GM19463 (cell line): ENCODE measurements around the gene FGF4.
"Not testable (repeated sequence)": the region's sequence is repeated elsewhere in the genome, so short reads cannot be mapped to it uniquely, and the experiment has no call there.

Experiments
- ATAC-seq: cut with Tn5 transposase; IDR thresholded peaks from one replicate; pipeline ENCODE4 v1.9.1; 2021; ENCODE audit warnings: mild to moderate bottlenecking, moderate library complexity; ENCODE audit not compliant: unreplicated experiment

FGF4 gene

DNA sequence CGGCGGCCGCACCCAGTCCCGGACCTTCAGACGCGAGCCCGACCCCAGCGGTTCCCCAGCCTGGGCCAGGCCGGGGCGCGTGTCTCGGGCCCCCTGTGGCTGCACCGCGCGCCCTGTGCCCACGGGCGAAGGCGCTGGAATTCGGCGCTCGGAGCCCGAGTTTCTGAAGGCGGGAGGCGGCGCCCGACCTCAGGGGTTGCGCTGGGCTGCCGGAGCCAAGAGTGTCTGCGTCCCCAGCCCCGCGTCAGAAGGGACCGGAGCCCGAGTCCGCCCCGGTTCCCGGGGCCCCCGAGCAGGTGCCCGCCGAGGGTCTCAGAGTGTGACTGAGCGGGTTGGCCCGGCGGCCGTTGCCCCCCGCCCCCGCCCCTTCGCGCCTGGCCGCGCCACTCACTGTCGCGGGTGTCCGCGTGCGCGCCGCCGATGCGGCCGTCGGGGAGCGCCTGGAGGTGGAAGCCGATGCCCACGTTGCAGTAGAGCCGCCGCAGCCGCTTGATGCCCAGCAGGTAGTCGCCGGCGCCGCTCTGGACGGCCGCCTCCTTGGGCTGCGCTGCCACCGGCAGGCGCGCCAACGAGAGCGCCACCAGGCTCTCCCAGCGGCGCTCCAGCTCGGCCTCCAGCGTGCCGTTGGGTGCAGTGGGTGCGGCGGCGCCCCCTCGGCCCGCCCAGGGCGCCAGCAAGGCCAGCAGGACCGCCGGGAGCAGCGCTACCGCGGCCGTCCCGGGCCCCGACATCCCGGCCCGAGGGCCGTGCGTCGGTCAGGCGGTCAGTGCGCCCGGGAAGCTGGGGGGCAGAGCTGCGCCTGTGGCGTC, 583 bp downstream of the FGF4 start:
- ATAC-seq = no peak

DNA sequence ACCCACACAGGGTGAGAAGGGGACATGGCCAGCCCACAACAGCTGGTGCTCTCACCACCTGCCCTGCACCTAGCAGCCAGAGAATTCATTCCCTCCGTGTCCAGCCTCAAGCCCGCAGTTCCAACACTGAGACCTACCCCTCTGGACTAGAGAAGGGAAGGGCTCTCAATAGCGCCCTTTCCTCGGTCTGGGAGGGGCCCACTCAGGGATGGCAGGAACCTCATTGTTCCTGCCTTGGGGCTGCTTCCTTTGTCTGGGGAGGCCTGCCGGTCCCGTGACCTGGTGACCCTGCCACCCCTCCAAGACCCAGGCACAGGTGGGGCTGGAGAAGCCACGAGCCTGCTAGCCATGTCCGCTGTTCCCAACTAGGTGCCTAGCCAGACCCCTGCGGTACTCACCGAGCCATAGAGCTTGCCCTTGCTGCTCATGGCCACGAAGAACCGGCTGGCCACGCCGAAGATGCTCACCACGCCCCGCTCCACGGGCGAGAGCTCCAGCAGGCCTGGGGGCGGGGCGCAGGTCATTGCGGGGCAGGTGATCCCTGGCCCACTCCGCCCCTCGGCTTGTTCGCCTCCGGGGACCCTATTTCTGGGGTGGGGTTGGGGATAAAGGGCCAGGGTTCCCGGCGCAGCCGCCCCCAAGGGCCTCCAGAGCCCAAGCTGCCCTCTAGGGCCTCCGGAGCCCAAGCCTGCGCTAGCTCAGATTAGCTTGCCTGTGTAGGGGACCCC, 1.4 kb downstream of the FGF4 start:
- no peak for ATAC-seq

DNA sequence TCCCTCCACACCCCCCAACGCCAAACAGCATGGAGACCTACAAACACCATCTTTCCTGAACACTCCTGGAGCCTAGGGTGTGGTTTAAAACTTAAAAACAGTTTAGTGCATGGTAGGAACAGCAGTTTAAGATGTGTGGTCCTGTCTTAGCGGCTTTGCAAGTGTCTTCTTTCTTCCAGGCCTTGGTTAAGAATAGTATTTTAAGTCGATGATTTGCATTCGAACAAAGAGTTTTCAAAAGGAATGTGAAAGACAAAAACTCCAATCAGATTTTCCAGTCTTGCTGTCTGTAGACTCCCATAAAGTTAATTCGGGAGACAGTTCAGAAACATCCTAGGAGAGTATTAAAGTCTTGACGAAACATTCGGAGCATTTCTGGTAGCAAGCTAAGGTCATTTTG, 3.7 kb downstream of the FGF4 start:
- ATAC-seq = no peak

DNA sequence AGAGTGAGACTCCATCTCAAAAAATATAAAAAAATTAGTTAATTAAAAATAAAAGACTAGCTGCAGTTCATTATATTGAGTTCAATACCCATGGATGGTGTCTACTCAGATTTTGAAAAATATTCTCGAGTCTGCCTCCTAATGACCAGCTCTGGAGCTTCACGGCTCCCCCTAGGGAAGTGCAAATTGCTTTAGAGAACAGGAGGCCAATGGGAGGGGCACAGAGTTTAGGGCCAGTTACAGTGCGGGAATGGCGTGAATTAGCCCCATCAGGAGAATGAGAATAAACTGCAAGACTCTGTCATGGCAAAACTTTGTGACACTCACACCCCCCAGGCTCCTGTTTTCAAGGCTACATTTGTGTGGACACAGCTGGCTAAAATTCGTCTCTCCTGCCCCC, 4.6 kb downstream of the FGF4 start:
- no peak for ATAC-seq

DNA sequence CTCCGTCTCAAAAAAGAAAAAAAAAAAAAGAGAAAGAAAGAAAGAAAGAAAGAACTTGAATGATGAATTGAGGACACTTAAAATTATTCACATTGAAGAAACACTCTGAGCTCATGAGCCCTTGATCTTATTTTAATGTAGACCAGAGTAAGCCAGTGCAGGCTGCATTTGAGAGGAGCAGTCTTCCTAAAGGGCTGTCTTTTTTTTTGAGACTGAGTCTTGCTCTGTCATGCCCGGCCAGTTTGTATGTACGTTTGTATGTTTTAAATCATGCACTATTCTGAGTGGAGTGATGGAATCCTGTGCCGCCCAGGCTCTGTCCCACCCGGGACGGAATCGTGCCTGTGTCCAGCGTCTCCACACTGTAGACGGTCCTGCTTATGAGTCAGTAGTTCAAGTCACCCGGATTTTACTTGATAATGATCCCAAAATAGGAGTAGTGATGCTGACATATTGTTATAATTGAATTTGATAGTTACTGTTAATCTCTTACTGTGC, 9.6 kb downstream of the FGF4 start:
- ATAC-seq = no peak

DNA sequence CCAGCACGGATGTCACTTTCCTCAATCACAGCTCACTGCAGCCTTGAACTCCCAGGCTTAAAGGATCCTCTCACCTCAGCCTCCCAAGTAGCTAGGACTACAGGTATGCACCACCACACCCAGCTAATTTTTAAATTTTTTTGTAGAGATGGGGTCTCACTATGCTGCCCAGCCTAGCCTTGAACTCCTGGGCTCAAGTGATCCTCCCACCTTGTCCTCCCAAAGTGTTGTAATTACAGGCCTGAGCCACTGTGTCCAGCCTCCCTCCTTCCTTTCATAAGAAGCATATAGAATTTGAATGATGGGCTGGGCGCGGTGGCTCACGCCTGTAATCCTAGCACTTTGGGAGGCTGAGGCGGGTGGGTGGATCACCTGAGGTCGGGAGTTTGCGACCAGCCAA, 10.2 kb downstream of the FGF4 start:
- ATAC-seq = not testable (repeated sequence)

DNA sequence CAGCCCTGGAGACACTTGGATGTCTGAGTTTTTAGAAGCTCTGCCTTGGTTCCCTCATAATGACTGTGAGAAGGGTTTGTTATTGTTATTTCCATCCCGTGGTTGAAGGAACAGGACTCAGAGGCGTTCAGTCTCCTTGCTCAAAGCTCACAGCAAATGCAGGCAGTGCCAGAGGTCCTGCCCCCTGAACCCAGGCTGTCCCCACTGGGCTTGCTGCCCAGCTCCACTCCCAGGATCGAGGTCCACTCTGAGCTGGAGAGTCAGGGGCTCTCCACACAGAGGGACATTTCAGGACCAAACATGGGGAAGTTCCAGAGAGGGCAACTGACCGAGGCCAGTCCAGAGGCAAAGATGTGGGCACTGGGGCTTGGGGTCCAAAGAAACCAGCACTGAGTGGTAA, 14.8 kb downstream of the FGF4 start:
- ATAC-seq = no peak

DNA sequence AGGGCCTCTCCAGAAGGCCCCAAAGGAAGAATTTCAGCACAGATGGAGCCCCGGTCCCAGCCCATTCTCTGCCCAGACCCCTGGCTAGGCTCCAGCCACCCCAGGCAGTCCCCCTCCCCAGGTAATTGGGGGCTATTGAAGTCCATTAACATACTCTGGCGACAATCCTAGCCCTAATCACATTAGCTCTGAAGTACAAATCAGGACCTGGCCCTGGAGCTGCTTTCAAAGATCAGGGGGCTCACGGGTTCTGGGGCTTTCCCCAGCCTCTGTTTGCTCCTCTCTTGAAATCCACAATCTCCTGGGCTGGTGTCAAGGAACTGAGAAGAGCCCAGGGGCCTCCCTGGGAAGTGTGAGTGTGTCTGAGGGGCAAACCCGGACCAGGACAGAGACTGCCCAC, 22.3 kb downstream of the FGF4 start:
- no peak for ATAC-seq

DNA sequence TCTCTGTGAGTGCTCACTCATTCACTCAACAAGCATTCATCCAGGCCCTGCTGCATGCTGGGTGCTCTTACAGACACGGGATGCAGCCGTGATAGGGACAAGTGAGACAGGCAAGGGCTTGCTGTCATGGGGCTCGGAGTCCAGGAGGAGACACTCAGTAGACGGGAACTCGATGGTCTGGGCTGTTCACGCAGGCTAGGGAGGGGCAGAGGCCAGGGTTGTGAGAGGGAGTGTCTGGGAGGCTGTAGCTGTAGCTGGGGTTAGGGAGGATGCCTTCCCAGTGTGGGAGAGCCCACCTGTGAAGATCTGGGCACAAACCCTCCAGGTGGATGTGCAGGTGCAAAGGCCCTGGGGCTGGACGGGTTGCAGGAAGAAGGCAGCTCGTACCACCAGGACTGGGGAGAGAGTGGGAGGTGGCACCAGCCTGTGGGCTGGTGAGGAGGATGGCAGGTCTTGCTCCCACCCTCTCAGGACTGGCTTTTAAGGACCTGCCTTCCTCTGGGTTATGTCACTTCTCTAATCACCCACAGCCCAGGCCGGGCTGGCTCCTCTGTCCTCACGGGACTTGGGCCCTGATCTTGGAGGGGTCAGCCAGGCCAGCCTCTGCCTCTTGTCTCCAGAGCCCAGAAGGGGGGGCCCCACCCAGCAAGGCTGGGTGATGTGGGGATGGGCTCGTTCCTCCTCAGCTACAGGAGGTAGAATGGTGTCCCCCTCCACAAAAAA, 24.1 kb downstream of the FGF4 start:
- ATAC-seq = no peak

DNA sequence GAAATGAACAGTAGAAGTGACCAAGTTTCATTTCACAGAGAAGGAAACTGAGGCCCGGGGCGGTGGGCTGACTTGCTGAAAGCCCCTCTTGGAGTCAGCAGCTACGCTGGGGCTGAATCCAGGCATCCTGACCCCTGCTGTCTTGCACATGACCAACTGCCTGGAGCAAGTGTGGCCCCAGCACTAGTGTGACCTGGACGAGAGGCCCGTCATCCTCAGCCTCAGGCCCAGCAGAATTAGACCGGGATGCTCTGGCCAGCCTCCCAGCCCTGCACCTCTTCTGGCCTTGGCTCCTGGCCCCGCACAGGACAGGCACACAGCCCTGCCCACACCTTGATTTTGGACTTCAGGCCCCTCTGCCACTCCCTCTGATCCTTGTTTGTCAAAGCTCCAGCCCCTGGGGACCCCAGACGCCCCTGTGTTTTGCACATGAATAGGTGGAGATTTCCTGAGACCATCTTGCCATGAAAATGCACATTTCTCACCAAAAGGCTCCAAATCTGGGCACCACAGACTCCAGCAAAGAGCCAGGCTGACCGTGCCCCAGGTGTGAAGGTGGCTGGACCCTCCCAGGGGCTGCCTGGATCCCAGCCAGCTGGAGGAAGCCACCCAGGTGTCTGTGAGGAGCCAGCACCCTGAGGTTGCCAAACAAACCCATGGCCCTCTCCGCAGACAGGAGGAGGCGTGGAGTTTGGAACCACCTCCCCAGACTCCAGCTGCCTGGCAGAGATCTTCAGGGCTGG, 24.9 kb downstream of the FGF4 start:
- ATAC-seq = no peak

DNA sequence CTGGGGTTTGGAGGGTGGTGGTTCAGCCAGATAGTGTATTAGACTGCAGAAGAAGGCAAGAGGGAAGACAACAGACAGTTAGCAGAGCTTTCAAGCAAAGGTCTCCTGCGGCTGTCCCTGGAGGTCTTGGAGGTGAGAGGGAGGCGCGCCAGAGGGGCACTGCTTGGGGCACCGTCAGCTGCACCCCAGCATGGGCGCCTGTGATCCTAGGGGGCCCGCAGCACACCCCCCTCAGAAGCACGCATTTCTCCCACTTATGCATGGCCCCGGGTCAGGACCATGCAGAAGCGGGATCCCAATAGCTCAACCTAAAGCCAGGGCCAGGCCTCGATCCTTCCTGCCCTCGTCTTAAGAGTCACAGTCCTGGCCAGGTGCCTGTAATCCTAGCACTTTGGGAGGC, 26.5 kb downstream of the FGF4 start:
- ATAC-seq = no peak

DNA sequence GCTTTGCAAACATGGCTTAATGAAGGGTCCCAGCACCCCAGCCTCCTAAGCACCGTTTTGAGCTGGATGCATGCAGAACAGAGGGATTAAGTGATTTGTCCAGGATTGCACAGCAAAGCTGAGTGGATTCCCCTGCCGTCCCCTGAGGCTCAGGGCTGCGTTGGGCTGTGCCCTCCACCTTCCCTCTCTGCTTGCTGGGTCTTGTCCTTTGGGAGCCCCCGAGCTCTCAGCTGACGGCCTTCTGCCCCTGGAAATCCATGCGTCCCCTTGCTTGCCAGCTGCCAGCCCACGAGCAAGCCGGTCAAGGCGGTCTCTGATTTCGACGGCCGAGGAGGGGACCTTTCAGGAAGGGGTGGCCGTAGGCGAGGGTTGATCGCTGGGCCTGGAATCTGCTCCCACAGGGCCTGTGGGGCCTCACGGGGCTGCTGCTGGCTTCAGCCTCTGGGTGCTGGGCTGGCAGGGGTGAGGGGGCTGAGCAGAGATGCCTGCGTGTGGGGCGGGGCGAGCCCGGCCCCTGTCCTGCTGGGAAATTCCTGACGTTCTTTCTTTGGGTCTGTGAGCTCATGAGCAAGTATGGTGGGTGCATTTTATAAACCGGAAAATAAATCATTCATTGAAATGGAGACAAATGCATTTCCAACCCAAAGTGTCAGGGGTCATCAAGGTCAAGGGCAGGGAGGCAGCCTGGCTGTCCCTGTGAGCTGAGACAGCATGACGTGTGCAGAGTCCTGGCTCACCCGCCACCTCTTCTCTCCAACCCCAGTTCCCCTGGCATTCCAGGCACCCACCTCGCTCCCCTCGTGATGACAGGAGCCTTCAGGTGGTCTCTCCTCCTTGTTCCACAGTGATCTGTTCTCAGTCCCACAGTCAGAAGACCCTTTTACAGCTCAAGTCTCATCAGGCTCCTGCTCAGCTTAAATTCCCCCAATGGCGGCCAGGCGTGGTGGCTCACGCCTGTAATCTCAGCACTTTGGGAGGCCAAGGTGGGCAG, 28.1 kb downstream of the FGF4 start:
- no peak for ATAC-seq

DNA sequence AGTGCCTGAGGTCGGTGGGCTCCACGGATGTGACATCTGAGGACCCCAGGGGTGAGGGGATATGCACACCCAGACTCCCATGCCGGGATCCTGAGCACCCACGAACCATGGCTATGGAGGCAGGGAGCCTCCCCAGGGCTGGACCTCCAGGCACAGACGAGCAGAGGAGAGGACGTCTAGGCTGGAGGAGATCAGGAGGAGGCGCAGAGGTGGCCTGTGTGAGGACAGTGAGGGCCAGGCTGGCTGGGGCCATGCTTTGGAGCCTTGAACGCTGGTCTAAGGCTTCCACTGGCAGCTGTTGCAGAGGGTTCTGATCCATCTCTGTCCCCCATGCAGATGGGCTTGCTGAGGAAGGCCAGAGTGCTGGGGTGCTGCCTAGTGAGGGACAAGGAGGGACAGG, 29.0 kb downstream of the FGF4 start:
- no peak for ATAC-seq

DNA sequence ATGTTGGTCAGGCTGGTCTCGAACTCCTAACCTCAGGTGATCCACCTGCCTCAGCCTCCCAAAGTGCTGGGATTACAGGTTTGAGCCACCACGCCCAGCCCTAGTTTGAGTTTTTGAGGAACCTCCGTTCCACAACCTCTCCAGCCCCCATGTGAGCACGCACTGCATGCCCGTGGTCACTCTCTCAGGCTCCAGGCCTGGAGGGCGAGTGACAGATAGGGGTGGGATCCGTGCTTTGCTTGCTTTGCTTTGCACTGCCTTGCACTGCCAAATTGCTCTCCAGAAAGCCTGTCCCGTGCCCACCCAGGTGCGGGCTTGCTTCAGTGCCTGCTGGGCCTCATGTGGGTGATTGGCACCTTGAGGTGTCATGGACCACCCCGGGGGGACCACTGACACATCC, 29.9 kb downstream of the FGF4 start:
- no peak for ATAC-seq

DNA sequence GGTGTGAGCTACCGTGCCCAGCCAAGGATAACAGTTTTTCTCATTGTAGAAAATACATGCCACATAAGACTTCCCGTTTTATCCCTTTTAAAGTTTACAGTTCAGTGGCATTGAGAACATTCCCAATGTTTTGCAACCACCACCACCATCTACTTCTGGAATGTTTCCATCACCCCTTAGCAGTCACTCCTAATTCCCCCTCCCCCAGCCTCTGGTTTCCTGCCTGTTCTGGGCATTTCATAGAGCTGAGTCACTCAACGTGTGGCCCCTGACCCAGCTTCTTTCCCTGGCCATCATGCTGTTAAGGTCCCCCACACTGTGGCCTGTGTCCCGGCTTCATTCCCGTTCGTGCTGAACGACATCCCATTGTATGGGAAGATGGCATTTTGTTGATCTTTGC, 30.7 kb downstream of the FGF4 start:
- ATAC-seq = no peak

DNA sequence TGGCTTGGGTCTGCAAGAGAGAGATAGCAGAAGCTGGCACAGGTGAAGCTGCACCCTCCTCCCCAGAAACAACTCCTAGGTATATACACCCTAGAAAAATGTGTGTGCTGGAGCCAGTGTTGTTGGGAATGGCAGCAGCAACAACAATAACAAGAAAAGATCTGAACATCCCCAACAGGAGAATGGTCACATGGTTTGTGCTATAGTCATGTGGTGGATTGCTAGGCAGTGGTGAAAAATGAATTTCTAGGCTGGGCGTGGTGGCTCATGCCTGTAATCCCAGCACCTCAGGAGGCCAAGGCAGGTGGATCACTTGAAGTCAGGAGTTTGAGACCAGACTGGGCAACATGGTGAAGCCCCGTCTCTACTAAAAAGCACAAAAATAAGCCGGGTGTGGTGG, 40.3 kb downstream of the FGF4 start:
- ATAC-seq = no peak

DNA sequence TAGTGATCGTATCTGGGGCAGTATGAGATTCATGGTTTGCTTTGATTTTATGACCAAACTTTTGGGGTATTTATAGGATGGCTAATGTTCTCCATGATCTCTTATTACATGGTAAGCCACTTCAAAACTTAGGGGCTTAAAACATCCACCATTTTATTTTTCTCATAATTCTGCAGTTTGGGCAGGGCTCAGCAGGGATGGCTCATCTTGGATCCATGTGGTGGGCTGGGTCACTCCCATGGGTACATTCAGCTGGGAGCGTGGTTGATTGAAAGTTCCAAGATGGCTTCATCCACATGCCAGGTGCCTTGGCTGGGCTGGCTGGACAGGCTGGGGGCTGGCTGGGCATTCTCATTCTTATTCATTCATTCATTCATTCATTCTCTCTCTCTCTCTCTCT, 40.8 kb downstream of the FGF4 start:
- no peak for ATAC-seq

DNA sequence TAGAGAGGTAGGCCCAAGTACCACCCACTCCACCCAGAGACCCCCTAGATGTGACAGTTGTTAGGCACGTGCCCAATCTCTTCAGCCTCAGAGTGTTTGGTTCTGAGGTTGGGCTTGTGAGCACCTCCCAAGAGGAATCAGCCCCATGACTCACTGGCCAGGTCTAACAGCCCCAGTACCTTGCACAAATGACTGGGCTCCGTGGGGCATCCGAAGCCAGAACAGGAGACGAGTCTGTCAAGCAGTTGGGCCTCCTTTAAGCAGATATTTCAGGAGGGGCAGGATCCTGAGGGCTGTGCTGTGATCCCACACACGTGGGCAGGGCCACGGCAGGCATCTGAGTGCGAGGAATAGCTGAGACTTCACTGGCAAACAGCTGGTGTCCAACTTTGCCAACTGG, 42.2 kb downstream of the FGF4 start:
- ATAC-seq = no peak

DNA sequence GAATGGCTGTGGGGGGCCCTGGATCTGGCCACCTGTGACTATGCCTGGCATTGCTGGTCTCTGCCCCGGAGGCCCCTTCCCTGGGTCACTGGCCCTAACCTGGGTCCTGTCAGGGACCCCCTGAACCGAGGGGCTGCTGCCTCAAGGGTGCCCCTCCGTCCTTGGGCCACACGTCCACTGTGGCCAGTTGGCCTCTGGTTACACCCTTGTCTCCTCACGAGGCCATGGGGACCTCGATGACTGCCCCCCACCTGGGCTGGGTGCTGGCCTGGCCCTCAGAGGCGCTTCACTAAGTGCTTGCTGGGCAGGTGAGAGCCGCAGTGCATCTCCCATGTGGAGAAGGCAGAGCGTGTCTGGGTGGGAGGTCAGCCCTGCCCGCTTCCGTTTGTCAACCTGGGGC, 44.0 kb downstream of the FGF4 start:
- no peak for ATAC-seq

DNA sequence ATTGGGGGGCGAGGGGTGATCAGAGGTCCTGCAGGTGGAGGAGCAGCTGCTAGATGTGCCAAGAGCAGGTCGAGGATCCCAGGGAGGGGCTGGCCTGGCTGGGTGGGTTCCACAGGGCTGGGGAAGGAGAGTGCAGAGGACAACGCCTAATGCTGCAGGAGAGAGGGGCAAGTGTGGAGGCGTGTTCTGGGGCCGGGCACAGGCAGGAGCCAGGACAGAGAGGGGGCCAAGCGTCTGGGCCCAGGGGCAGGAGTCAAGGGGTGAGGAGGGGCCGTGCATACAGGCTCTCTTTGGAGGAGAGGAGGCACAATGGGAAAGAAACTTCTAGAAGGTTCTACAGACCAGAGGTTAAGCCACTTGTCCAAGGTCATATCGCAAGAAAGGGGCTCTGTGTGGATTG, 44.6 kb downstream of the FGF4 start:
- no peak for ATAC-seq
